ENCODE results near the gene IL17C.

Gene IL17C

DNA sequence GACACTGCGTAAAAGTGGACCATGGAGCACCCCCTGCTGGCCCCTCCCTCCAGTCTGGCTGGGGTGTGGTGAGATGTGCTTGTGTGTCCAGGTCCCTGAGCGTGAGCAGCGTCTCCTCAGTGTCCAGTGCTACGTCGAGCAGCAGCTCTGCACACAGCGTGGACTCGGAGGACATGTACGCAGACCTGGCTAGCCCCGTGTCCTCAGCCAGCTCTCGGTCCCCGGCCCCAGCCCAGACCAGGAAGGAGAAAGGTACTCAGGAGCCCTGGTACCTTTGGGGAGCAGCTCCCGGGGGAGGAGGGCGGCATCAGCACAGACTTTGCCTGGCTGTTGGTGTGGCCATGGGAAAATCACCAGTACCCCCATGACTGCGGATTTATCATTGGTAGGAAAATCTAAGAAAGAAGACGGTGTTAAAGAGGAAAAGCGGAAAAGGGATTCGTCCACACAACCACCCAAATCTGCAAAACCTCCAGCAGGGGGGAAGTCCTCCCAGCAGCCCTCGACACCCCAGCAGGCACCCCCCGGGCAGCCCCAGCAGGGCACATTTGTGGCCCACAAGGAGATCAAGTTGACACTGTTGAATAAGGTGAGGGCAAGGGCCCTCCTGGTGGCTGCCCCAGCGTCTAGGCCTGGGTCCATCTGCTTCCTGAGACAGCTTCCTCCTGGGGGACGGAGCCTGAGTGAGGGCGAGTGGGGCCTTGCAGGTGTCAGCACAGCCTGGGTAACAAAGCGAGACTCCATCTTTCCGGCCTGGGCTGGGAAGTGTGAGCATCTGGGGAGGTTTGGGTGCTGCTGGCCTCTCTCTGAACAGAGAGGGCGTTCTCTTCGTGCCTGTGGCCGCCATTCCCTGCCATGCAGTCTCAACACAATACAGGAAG lies 10.6 kb upstream of the IL17C start:
- no peak for DNase-seq (ENCODE audit: low read depth)

DNA sequence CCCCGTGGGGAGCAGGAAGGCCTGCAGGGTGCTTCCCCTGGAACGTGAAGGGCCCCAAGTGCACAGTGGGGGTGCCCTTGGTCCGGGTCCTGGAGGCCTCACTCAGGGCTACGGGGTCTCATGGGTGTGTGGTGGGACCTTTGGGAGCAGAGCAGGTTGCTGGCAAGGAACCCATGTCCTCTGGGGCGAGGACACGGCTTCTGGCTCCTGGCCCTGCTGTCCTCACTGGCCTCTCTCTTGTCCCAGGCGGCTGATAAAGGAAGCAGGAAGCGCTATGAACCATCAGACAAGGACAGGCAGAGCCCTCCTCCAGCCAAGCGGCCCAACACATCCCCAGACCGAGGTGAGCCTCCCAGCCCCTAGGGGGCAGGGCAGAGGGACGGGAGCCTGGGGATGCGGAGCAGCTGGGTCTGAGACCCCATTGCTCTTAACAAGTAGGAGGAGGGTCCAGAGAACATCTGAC lies 9.8 kb upstream of the IL17C start:
- no peak for DNase-seq (ENCODE audit: low read depth)

DNA sequence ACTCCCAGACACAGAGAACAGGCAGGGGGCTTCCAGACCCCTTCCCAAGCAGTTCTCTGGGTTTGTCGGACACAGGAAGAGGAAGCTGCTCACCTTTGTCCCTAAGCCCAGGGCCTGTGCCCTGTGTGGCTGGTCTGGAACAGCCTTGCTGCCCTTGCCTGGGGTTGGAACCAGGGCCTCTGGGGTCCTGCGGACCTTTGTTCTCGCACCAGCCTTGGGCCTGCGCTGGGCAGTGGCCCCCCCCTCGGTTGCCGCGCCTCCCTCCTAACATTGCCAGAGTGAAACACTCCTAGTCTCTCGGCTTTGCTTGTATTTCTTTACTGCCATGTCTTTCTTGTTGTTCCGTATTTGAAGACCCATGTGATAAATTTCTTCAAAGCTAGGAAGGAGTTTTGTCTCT lies 8.5 kb upstream of the IL17C start:
- no peak for DNase-seq (ENCODE audit: low read depth)

DNA sequence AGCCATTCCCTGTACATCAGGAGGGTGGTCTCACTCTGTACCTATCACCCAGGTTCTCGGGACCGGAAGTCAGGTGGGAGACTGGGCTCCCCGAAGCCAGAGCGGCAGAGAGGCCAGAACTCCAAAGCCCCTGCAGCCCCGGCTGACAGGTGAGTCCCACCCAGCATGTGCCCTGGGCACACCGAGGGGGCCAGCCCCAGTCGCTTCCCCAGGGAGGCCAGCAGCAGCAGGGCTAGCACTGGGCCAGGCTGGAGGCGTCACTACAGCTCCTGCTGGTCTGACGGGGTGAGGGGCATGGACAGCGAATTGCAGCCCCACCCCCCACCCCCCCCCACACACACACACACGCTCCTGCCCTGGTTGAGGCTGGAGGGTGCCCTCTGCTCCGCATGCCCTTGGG lies 7.9 kb upstream of the IL17C start:
- no peak for DNase-seq (ENCODE audit: low read depth)

DNA sequence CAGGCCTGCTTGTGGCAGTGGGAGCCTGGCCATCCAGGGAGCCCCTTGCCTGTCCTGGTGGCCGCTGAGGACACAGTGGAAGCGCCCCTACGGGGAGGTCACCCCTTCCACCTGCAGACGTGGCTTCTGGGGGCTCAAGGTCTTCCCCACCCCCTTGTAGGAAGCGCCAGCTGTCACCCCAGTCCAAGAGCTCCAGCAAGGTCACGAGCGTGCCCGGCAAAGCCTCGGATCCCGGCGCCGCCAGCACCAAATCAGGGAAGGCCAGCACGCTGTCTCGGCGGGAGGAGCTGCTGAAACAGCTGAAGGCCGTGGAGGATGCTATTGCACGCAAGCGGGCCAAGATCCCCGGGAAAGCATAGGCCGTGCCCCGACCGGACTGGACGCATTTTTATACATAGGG lies 7.4 kb upstream of the IL17C start:
- DNase-seq (ENCODE audit: low read depth): no peak

DNA sequence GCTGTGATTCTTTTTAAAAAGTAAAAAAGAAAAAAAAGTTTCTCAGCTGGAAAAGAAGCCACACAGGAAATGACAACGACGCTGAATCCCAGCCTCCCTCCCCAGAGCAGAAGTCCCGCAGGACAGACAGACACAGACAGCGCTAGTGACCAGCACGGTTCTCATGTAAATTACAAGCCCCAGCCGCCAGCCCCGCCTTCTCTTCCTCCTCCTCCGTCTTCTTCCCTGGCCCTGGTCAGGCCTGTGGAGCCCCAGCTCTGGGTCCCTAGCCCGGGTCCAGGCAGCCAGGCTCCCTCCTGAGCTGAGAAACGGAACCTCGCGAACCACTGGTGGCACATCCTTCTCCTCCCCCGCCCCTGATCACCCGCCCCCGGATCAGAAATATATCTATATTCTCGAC lies 7.0 kb upstream of the IL17C start:
- no peak for DNase-seq (ENCODE audit: low read depth)

DNA sequence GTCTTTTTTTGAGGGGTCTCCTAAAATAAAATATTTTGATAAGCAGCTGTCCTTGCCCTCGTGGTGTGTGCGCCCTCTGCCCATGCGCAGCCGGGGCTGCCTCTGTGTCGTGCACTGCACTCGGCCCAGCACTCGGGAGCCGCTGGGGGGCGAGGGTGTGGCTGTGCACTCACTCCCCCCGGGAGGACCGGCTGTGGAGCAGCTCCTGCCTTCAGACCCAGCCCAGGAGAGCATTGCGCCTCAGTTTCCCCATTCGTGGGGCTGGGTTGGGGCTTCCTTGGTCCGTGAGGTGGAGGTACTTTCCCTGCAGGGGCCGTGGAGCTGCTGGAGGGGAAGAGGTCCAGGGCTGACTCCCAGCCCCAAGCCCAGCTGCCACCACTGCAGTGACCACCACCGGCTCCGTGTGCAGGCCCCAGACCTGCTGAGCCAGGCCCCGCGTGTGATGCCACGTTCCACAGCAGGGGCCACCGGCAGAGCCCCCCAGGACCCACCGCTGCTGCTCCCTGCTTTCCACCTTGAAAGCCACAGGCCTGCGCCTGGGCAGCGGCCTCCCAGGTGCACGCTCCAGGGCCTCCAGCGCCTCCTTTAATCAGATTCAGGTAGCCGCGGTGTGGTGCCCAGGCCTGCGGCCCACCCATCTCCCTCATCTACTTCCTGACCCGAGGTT lies 6.3 kb upstream of the IL17C start:
- no peak for DNase-seq (ENCODE audit: low read depth)

DNA sequence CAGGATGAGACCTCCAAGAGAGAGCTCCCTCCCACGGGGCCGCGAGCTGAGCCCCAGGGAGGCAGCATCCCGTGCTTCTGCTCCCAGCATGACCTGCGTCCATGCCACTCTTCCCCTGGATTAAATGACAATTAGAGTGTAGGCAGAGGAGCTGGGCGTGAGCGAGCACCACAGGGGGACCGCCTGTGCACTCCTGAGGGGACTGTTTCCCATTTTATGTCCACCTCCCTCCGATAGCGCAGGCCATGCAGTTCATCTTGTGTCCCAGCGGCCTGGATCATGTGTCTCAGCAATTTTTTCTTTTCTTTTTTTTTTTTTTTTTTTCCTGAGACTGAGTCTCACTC lies 5.8 kb upstream of the IL17C start:
- no peak for DNase-seq (ENCODE audit: low read depth)

DNA sequence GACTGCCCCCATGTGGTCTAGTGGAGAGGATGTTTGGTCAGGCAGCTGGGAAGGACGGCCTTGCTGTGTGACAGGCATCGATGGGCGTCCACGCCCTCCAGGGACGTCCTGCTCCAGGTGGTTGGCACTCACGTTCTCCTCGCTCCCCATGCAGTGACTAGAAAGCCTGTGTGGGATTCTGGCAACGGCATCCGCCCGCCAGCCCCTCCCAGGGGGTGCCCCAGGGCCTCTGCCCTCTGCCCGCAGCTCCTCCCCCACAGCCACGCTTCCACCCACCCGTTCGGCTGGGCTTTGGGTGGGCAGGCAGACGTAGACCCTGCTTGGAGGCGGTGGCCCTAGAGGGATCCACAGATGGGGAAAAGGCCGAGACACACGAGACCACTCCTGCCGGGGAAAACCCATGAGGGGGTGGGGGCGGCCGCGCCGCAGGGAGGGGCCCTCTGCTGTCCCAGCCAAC lies 4.7 kb upstream of the IL17C start:
- DNase-seq (ENCODE audit: low read depth): no peak

DNA sequence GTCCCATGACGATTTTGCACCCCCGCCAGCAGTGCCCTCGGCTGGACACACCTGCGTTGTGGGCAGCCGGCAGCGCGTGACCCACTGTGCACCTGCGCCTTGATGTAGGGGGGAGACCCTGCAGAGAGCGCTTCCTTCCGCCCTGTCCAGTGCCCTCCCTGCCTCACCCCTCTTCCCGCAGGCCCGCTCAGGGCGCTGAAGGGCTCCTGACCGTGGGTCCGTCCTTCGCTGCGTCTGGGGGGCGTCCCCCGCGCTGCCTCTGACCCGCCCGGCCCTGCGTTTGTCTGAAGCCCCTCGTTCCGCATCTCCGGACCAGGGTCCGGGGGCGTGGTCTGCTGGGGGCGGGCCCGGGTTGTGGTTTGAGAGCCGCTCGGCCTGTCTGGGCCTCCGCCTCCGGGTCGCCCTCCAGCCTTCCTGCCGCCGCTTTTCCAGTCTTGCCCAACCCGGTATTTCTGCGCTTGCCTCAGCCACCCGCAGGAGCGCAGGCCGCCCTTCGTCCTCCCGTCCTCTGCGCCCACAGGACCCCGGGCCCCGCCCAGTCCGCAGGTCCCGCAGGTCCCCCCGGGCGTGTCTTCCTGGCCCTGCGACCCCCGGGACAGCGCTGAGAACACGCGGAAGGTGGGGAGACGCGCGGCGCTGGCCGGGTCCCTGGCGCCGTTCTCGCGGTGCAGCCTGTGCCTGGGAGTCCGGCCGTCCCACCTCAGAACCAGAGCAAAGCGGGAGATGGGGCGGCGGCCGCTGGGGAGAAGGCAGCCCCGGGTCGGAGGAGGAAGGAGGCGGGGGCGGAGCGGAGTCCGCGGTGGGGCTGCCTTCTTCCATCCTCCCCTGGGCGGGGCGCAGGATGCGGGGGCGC lies 4.0 kb upstream of the IL17C start:
- DNase-seq (ENCODE audit: low read depth): no peak

DNA sequence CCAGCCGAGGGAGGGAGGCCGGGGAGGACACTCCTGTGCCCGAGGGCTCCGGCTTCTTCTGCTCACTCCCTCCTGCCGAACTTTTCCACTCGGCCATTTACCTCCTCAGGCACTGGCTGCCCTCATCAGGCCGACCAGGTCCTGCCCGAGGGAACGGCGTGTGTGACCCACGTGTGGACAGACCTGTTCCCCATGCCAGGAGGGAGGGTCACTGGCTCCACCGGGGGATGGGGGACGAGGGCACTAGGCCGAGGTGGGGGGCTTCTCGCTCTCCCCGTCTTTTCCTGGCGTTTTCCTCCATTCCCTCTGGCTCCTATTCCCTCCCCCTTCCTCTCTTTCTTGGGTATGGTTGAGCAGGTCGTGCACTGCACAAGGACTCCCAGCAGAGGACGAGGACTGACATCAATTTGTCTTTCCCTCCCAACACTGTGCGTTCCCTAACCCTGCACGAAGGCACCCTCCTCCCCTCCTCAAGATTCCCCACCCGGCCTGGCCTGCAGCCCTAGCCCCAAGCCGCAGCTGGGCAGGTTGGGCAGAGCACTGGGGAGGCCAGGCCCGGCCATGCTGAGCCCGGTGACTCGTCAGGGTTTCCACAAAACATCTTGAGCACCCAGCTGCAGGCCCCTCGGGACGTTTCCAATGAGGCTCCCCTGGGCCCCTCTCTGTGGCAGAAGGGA lies 3.2 kb upstream of the IL17C start:
- no peak for DNase-seq (ENCODE audit: low read depth)

DNA sequence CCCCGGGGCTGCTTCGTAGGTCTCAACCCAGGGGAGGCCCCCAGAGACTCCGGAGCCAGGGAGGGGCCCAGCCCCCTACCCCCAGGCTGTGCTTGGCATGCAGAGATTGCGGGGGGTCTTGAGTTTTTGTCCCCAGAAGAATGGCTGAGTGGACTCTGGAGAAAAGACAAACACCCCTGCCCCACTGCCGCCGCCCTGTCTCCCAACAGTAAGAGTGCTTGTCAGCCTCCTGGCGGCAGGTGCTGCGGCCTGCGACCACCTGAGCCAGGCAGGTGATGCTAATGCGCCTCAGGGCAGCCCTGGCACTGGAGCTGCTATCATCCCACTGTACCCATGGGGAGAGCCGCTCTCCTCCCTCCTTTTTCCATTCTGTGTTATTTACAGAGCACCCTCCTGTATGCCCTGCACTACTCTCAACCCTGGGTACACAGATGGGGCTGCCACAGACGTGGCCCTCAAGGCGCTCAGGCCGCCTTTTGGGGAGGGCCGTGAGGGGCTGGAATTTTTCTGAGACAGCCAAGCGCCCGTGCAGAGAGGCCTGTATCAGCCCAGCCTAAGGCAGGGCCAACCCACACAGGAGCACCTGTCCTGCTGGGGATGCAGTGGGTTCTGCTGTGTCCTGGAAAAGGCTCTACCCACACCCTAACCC lies 2.6 kb upstream of the IL17C start:
- DNase-seq (ENCODE audit: low read depth): no peak

DNA sequence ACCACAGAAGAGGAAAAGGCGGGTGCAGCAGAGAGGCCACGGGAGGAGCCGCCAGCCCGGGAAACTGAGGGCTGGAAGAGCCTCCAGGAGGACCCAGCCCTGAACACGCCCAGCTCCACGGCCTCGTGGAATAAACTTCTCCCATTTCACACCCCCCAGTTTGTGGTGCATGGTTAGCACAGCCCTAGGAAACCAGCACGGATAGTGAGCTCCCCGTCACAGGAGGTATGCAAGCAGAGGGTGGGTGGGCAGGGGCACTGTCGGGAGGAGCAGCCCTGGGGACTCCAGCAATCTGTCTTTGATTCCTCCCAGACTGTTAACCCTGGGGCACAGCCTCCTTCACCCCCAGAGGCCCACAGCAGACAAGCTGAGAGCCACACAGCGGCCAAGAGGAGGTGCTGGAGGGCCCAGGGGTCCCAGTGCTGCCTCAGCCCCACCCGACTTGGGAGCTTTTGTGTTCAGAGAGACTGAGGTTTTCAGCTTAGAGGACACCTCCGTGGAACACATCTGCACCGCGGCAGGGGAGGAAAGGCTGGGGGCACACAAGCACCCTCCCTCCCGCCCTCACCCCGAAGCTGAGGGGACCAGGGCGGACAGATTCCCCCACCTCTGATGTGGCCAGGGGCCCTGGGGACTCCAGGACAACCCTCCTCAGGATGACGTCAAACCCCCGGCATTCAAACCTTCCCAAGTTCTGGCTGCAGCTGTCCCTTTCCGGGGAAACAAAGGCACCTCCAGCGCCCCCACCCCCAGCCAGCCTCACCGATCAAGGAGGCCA lies 1.7 kb upstream of the IL17C start:
- no peak for DNase-seq (ENCODE audit: low read depth)

DNA sequence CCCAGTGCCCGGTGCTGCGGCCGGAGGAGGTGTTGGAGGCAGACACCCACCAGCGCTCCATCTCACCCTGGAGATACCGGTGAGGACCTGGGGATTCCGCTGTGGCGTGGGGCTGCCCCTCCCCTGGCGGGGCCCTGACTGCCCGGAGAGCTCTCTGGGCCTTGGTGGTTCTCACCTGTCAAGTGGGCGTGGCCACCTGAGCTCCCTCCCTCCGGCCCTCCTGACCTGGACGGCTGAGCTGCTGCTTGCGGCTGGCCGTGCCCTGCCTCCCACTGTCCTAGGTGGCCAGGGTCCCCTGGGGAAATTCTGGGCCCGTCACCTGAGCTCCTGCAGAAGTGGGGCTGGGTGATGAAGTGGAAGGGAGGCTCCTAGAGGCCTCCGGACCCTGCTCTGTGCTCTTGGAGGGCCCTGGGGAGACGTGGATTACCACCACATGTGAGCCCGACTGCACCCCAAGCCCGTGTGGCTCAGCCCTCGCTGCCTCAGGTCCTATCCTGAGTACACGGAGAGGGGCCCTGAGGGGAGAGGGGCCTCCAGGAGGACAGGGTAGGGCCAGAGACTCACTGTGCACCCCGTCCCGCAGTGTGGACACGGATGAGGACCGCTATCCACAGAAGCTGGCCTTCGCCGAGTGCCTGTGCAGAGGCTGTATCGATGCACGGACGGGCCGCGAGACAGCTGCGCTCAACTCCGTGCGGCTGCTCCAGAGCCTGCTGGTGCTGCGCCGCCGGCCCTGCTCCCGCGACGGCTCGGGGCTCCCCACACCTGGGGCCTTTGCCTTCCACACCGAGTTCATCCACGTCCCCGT lies 1.1 kb downstream of the IL17C start:
- no peak for DNase-seq (ENCODE audit: low read depth)

DNA sequence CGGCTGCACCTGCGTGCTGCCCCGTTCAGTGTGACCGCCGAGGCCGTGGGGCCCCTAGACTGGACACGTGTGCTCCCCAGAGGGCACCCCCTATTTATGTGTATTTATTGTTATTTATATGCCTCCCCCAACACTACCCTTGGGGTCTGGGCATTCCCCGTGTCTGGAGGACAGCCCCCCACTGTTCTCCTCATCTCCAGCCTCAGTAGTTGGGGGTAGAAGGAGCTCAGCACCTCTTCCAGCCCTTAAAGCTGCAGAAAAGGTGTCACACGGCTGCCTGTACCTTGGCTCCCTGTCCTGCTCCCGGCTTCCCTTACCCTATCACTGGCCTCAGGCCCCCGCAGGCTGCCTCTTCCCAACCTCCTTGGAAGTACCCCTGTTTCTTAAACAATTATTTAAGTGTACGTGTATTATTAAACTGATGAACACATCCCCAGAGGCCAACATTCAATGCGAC lies 1.7 kb downstream of the IL17C start:
- DNase-seq (ENCODE audit: low read depth): no peak

DNA sequence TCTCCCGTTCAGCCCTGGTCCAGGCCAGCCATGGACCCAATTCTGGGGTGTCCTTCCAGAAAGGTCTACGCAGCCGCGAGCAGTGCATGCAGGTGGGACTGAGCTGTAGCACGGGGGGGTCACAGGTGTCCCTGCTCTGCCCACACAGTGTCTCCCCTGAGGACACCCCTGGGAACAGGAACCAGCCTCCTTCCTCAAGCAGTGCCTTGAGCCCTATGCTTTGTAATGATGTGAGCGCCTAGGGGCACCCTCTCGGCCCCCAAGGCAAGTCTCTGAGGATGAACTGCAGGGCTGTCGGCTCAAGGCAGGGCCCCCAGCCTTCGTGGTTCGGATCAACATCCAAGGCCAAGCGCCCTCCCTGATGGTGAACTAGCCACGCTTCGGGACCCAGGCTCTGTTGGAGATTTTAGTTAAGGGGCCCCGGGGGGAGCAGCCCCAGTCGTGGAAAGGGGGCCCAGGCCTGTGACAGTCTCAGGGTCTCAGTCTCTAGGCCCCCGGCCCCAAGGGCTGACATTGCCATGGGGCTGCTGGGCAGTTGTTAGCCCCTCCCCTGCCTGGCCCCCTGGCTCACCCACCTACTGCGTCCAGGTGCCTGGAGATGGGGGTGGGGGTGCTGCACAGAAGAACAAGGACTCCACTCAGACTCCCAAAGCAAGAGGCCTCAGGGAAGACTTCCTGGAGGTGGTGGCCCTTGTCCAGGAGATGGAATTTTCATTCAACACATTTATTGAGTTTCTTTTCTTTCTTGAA lies 2.3 kb downstream of the IL17C start:
- no peak for DNase-seq (ENCODE audit: low read depth)

DNA sequence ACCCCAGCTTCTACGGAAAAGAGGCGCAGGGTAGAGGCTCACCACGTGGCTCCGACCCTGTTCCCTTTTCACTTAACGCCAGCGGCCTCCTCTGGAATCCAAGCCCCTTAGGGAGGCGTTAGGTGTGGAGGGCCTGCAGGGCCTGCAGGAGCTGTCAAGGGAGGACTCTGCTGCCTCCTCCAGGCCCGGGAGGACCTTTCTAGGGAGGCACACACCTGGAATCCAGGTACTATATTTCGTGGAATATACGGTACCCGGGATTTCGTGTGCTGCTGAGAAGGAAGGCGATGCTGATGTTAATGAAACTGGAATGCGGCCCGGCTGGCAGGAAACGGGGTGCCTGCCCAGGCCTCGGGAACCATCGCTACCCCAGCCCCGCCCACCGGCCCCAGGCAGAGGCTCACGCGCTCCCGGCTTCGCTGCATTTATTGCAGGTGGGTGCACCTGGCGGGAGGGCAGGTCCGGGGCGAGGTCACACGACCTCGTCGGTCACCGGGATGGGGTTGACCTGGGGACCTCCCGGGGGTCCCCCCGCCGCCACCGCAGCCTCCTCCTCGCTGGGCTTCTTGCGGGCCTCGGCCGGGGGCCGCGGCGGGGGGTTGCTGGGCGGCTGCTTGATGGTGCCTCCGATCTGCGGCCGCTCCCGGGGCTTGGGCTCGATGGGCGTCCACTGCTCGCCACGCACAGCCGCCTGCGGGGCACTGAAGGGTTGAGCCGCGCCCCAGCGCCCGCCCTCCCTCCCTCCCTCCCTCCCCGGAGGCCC lies 4.7 kb downstream of the IL17C start:
- DNase-seq (ENCODE audit: low read depth): no peak

DNA sequence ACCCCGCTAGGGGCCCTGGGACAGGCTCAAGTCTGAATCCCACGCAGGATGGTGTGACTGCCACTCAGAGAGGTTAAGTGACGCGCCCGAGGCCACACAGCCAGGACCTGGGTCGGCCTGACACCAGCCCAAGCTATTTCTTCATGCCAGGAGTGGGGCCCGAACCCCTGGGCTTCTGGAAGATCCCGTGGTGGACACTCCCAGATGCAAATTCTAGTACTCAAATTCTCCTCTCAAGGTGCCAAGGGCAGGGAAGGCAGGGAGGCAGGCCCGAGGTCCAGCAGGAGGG lies 5.2 kb downstream of the IL17C start:
- no peak for DNase-seq (ENCODE audit: low read depth)

DNA sequence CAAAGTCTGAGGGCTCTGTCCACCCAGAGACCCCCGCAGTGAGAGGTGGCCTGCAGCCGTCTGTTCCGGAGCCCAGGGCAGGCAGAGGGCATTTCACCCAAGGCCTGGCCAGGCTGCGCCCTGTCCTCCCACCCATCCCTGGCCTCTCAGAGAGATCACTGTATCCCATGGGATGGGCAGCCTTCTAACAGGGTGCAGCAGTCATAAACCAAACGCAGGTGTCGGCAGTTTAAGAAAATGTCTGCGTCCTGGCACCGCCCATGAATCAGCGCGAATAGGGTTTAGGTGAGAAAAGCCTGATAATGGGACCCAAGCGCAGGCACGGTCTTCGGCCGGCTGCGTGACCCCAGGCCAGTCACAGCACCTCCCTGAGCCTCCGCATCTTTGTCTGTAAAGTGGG lies 7.1 kb downstream of the IL17C start:
- no peak for DNase-seq (ENCODE audit: low read depth)

All from stimulated activated CD8-positive, alpha-beta memory T cell treated with anti-CD3 and anti-CD28 coated beads, Interleukin-15, amount 100 ng/mL, for 24 hours (primary cell).